ENCODE results near the gene PLOD3.

DNA sequence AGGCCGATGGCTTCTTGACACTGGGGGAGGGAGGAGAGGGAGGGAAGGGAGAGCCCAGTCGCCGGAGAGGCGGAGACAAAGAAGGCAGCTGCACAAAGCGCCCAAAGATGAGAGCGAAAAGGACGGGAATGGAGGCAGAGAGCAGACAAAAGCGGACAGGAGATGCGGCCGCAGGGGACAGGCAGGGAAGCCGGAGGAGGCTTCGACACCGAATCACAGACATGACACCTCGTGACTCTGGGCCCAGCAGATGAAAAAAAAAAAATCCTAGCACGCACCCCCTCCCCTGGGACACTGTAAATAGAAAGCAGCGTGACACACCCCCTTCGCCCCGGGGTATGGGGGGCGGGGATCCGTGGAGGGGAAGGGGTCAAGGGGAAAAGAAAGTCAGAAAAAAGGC is 38.3 kb downstream of the PLOD3 start:
- TF ChIP-seq EZH2 (IDR thresholded peaks at IDR 0.05): no peak
- TF ChIP-seq POLR2AphosphoS5 (IDR thresholded peaks at IDR 0.05; ENCODE audit: borderline replicate concordance, low read depth, low read length): no peak
